Measurements from ENCODE around the gene NCAM1. TPM values are rescaled to one million over a fixed set of nuclear protein-coding genes. Genes with fewer than 3 reads are reported as not detected.

NCAM1 gene
- total and polyA plus RNA-seq, 9 of the 15 experiments (the other 6 are each of a cell fraction or from before 2014, with no cell fraction given), result 0.09 to 0.23 TPM; not detected in 7

DNA sequence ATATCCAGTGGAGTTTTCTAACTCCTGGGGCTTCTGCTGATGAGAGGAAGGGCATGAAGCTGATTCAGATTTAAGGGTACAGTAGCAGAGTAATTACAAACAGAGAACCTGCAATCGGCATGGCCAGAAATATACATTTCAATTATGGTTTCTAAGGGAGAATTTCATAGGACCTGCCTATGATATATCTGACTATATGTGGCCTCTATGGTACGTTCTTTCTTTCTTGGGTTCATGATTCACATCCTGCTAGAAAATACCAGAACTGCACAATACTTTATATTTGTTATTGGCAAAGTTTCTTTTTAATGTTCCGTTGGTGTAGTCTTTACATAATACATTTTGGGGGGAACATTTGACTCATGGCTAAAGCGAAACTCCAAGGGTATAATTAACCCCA lies 290.1 kb downstream of the NCAM1 start (continued):
- TF ChIP-seq, protein P1, sequence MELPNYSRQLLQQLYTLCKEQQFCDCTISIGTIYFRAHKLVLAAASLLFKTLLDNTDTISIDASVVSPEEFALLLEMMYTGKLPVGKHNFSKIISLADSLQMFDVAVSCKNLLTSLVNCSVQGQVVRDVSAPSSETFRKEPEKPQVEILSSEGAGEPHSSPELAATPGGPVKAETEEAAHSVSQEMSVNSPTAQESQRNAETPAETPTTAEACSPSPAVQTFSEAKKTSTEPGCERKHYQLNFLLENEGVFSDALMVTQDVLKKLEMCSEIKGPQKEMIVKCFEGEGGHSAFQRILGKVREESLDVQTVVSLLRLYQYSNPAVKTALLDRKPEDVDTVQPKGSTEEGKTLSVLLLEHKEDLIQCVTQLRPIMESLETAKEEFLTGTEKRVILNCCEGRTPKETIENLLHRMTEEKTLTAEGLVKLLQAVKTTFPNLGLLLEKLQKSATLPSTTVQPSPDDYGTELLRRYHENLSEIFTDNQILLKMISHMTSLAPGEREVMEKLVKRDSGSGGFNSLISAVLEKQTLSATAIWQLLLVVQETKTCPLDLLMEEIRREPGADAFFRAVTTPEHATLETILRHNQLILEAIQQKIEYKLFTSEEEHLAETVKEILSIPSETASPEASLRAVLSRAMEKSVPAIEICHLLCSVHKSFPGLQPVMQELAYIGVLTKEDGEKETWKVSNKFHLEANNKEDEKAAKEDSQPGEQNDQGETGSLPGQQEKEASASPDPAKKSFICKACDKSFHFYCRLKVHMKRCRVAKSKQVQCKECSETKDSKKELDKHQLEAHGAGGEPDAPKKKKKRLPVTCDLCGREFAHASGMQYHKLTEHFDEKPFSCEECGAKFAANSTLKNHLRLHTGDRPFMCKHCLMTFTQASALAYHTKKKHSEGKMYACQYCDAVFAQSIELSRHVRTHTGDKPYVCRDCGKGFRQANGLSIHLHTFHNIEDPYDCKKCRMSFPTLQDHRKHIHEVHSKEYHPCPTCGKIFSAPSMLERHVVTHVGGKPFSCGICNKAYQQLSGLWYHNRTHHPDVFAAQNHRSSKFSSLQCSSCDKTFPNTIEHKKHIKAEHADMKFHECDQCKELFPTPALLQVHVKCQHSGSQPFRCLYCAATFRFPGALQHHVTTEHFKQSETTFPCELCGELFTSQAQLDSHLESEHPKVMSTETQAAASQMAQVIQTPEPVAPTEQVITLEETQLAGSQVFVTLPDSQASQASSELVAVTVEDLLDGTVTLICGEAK (IDR thresholded peaks at IDR 0.05), result no peak
- TF ChIP-seq, protein P1 (CRISPR knock-in tag; IDR thresholded peaks at IDR 0.05), result no peak

All from K562 (cell line).